Measurements from ENCODE around the gene ACTN1.
A peak's percentile ranks its signal among the peaks of the same experiment; 100 is the strongest.

ACTN1 gene

DNA sequence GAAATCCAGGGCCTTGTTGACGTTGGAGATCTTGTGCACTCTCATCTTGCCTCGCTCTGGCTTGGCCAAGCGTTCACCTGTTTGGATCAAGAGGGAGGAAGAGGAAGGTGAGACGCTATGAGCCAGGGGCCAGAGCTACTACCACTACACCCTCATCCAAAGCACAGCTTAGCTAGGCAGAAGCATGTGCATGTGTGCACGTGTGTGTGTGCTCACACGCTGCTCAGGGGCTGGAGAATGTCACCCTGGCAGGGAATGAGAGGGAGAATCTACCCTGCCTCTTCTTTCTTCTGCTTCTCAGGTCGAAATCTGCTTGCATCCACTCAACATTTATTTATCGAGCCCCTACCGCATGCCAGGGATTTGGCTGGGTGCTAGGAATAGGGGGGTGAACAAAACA lies 58.1 kb downstream of the ACTN1 start:
- TF ChIP-seq, protein P1, sequence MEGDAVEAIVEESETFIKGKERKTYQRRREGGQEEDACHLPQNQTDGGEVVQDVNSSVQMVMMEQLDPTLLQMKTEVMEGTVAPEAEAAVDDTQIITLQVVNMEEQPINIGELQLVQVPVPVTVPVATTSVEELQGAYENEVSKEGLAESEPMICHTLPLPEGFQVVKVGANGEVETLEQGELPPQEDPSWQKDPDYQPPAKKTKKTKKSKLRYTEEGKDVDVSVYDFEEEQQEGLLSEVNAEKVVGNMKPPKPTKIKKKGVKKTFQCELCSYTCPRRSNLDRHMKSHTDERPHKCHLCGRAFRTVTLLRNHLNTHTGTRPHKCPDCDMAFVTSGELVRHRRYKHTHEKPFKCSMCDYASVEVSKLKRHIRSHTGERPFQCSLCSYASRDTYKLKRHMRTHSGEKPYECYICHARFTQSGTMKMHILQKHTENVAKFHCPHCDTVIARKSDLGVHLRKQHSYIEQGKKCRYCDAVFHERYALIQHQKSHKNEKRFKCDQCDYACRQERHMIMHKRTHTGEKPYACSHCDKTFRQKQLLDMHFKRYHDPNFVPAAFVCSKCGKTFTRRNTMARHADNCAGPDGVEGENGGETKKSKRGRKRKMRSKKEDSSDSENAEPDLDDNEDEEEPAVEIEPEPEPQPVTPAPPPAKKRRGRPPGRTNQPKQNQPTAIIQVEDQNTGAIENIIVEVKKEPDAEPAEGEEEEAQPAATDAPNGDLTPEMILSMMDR (IDR thresholded peaks at IDR 0.05; ENCODE audit: control extremely low read depth, extremely low read depth, low read depth, missing control alignments): no peak
- POLR2A ChIA-PET: no interaction called here
- CTCF ChIA-PET: interaction anchor here (1.5 kb wide), 1 partner anchor 8 kb away, joined by 3 read pairs; no protein-coding TSS in a partner anchor
- no peak for DNase-seq (ENCODE audit: extremely low spot score)

DNA sequence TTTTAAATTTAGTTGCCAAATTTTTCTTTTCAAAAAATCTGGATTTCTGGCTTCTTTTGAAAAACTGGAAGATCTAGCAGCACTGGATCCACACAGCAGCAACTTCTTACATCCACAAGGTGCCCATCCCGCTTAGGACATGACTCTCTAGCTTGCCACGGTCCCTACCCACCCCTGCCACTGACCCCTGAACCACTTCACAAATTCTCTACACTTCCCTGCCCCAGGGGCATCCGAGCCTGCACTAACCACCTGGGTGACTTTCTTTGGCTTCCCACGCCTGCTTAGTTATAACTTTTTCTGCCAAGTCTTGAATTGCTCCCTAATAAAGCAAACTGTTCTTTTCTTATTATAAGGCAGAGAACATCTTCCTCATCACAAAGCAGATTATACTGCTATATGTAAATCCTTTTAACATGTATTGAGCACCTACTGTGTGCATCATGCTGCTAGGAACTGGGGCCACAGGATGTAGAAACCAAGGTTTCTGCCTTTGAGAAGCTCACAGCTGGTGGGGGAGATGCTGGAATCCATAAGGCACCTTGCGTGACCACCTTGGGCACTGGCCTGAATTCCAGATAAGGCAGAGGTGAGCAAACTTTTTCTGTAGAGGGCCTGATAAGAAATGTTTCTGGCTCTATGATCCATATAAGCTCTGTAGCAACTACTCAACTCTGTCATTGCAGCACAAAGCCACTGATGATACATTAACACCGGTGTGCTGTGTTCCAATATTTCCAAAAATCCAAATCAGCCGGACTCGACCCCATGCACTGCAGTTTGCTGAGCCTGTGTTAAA lies 59.8 kb downstream of the ACTN1 start:
- ChIA-PET POLR2A (no interaction called here), CTCF (interaction anchor here (0.8 to 1.8 kb wide), 4 partner anchors 9 to 16 kb away, joined by 3 to 6 read pairs (median 4); no protein-coding TSS in a partner anchor)
- no peak for DNase-seq (ENCODE audit: extremely low spot score)
- TF ChIP-seq, protein P1 (IDR thresholded peaks at IDR 0.05; ENCODE audit: control extremely low read depth, extremely low read depth, low read depth, missing control alignments): no peak

DNA sequence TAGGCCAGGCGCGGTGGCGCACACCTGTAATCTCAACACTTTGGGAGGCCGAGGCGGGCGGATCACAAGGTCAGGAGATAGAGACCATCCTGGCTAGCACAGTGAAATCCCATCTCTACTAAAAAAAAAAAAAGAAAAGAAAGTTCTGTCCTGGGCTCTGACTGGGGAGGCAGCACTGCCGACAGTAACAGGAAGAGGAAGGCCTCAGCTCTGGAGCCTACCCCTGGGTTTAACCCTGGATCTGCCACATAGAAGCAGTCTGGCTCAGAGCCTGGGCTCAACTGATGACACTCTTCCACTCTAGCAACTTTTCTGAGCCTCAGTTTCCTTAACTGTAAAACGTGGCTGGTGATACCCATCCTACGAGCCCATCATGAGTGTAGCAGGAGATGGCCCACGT lies 60.5 kb downstream of the ACTN1 start:
- TF ChIP-seq, protein P1 (IDR thresholded peaks at IDR 0.05; ENCODE audit: control extremely low read depth, extremely low read depth, low read depth, missing control alignments): no peak
- ChIA-PET CTCF (no interaction called here), POLR2A (no interaction called here)
- DNase-seq (ENCODE audit: extremely low spot score): no peak

DNA sequence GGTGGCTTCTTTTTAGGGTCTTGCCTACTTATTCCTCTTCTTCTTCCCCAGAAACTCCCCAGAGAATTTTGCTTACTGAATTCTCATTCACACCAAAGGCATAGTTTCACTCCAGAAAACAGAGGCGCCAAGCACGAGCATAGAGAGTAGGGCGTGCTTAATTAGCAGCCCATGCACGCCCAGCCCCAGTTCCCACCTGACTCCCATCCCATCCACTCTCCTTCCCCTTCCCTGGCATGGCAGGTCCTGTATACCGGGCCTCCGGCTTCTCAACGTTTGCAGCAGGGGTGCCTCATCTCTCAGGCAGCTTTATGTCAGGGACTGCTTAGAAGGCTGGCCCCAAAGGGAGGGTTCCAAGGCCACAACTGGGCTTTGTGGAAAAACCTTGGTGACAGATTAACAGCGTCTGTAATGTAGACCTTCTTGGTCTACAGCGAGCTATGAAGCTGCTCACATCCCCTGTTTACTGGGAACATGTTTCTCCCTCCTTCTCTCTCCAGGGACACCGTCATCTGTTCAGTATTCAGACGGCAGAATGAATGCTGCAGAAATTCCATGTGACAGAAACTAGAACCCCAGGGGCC lies 62.7 kb downstream of the ACTN1 start:
- ChIA-PET CTCF (interaction anchor here (1.2 kb wide), 1 partner anchor 19 kb away, joined by 3 read pairs; no protein-coding TSS in a partner anchor), POLR2A (no interaction called here)
- TF ChIP-seq, protein P1 (IDR thresholded peaks at IDR 0.05; ENCODE audit: control extremely low read depth, extremely low read depth, low read depth, missing control alignments): no peak
- no peak for DNase-seq (ENCODE audit: extremely low spot score)

DNA sequence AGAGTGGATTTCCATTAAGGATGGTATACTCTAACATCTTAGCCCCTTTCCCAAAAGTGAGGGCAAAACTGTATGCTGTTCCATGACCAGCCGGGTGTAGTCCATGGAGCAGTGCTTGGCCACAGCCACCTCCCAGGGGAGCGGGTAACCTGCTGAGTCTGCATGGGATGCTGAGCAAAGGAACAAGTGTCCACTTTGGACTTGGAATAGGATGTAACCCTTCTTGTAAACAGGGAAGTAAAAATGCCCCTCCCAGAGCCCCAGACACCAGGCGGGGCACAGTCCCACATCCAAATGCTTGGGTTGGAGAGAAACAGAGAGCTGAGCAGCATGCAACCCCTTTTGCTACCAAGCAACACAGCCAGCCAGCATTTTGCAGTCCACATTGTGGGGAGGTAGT lies 65.6 kb downstream of the ACTN1 start:
- ChIA-PET POLR2A (no interaction called here), CTCF (interaction anchor here (1.1 to 1.6 kb wide), 6 partner anchors 9 to 205 kb away, joined by 3 to 6 read pairs (median 5); no protein-coding TSS in a partner anchor)
- TF ChIP-seq, protein P1 (IDR thresholded peaks at IDR 0.05; ENCODE audit: control extremely low read depth, extremely low read depth, low read depth, missing control alignments): no peak
- DNase-seq (ENCODE audit: extremely low spot score): no peak

DNA sequence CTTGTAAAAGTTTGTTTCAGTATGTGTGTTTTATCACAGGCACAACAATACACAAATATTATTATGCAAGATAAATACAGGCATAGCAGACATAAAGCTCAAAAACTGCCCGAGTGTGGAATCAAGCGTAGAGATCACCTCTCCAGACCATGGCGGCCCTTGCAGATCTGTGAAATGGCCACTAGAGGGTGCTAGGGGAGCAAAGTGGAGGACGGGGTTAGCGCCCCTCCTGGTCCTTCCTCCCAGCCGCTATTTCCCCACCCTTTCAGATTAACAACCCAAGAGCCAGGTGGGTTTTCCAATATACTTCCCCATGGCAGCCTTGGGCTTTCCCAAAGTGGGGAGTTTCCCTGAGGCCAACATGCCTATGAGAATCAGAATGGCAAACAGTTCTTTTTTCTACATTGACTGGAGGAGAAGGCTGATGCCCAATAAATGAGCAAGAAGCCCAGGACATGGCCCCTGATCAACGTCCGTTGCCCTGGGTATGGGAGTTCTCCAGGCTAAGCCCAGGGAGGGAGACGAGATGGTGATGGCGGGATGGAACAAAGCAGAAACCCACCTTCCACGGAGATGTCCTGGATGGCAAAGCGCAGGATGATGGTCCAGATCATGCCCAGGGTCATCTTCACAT lies 67.4 kb downstream of the ACTN1 start:
- peak; percentile 86 for DNase-seq (ENCODE audit: extremely low spot score)
- ChIA-PET CTCF (interaction anchor here (1.0 to 4.0 kb wide), 19 partner anchors 8 to 718 kb away, joined by 3 to 32 read pairs (median 3); no protein-coding TSS in a partner anchor), POLR2A (no interaction called here)
- TF ChIP-seq, protein P1 (IDR thresholded peaks at IDR 0.05; ENCODE audit: control extremely low read depth, extremely low read depth, low read depth, missing control alignments): peak; percentile 81
